A549 (cell line): ENCODE measurements around the gene PARD3B. TPM values are rescaled to one million over a fixed set of nuclear protein-coding genes. Genes with fewer than 3 reads are reported as not detected.

Experiments used
- ATAC-seq, 2 experiments: fragments of 200-7000 bp in 1 of 2; fragments of >200 bp in 1 of 2; cut with Nextera tagmentation in 1 of 2; cut with Tn5 transposase in 1 of 2; 3 replicates each; pipeline versions ENCODE4 v1.8.0 to v1.9.1; 2018 to 2020; ENCODE audit warnings: mild to moderate bottlenecking in 1 of 2, moderate library complexity in 1 of 2
- CTCF ChIA-PET: fragments of 300-600 bp; sonication (Branson Sonifier 250); formaldehyde crosslinking; extraction: SDS; loops from one replicate; lab custom pipeline; 2021; ENCODE audit warnings: antibody characterized with exemption, inconsistent platforms; lab: Yijun Ruan, JAX
- POLR2A ChIA-PET: fragments of 350-600 bp; formaldehyde crosslinking; extraction: SDS; loops from one replicate; lab custom pipeline; 2021; ENCODE audit warnings: antibody characterized with exemption, inconsistent platforms; lab: Yijun Ruan, JAX
- DNase-seq, 2 experiments: peaks; one replicate each; pipeline versions ENCODE4 v3.0.0 to v3.0.0-alpha.2; 2011 to 2016; ENCODE audit warnings: low read depth in 1 of 2, low spot score in 1 of 2
- FAIRE-seq: peaks from 2 replicates; lab custom pipeline; 2011; peaks lifted over from hg19 to GRCh38; lab: Jason Lieb, UNC
- H3K27ac ChIP-seq, 2 experiments: fragments of >200 bp; sonication (Bioruptor Twin); formaldehyde crosslinking; 3 replicates each; pipeline ENCODE4 v1.5.1; 2016 to 2017
- H3K4me1 ChIP-seq: fragments of >200 bp; sonication (Bioruptor Twin); formaldehyde crosslinking; 3 replicates; pipeline ENCODE4 v1.6.1; 2016
- H3K4me2 ChIP-seq: fragments of >200 bp; sonication (Bioruptor Twin); formaldehyde crosslinking; 3 replicates; pipeline ENCODE4 v1.6.1; 2016
- H3K4me3 ChIP-seq: fragments of >200 bp; sonication (Bioruptor Twin); formaldehyde crosslinking; 3 replicates; pipeline ENCODE4 v1.5.1; 2016
- H3K9me3 ChIP-seq: fragments of >200 bp; sonication (Bioruptor Twin); formaldehyde crosslinking; 3 replicates; pipeline ENCODE4 v1.6.1; 2016
- BHLHE40 ChIP-seq: IDR thresholded peaks from 2 replicates; pipeline ENCODE4 v1.6.1; 2012; ENCODE audit warnings: low read depth, low read length, inconsistent platforms
- CEBPB ChIP-seq, 2 experiments: fragments of >200 bp in 1 of 2; sonication (Bioruptor Twin) in 1 of 2; formaldehyde crosslinking in 1 of 2; IDR thresholded peaks; 2 replicates each; pipeline ENCODE4 v1.6.1; 2012 to 2016
- CHD2 ChIP-seq: fragments of 150-350 bp; IDR thresholded peaks from 2 replicates; pipeline ENCODE4 v1.6.1; 2014; ENCODE audit warnings: low read length; ENCODE audit not compliant: partially characterized antibody
- EP300 ChIP-seq, 2 experiments: fragments of >200 bp; sonication (Bioruptor Twin); formaldehyde crosslinking; IDR thresholded peaks; 2 replicates in 1 of 2; 3 replicates in 1 of 2; pipeline ENCODE4 v1.6.1; 2016 to 2017
- FOSB ChIP-seq: fragments of 250-450 bp; sonication (Bioruptor Pico); IDR thresholded peaks from 2 replicates; pipeline ENCODE4 v1.5.0; 2020; ENCODE audit warnings: mild to moderate bottlenecking, moderate library complexity
- FOSL2 ChIP-seq, 2 experiments: fragments of 450-650 bp in 1 of 2; fragments of >200 bp in 1 of 2; sonication (Bioruptor Twin) in 1 of 2; formaldehyde crosslinking; IDR thresholded peaks; 2 replicates each; pipeline versions ENCODE4 v1.5.0 to v1.6.1; 2016 to 2020; ENCODE audit warnings: mild to moderate bottlenecking in 1 of 2, moderate library complexity in 1 of 2
- FOXS1 ChIP-seq: fragments of 250-450 bp; sonication (Bioruptor Pico); IDR thresholded peaks from 2 replicates; pipeline ENCODE4 v1.5.0; 2020; ENCODE audit warnings: mild to moderate bottlenecking, moderate library complexity
- HEYL ChIP-seq: fragments of 250-450 bp; sonication (Bioruptor Pico); IDR thresholded peaks from 2 replicates; pipeline ENCODE4 v1.8.0; 2021; ENCODE audit warnings: mild to moderate bottlenecking, moderate library complexity
- HOXB5 ChIP-seq: fragments of 250-450 bp; sonication (Bioruptor Pico); IDR thresholded peaks from 2 replicates; pipeline ENCODE4 v1.5.0; 2020; ENCODE audit warnings: mild to moderate bottlenecking, moderate library complexity
- KDM1A ChIP-seq: fragments of 200-600 bp; sonication (generic); IDR thresholded peaks from 2 replicates; pipeline ENCODE4 v1.6.1; 2016; ENCODE audit warnings: low read depth, mild to moderate bottlenecking
- MYC ChIP-seq: IDR thresholded peaks from 2 replicates; pipeline ENCODE4 v1.6.1; 2012; ENCODE audit warnings: mild to moderate bottlenecking, inconsistent platforms, low read length, improper control_type of control experiment, borderline replicate concordance
- NFE2L2 ChIP-seq: fragments of 150-350 bp; conservative IDR thresholded peaks from 2 replicates; pipeline ENCODE4 v1.6.1; 2014; ENCODE audit warnings: low read length
- NPAS2 ChIP-seq: fragments of 250-450 bp; sonication (Bioruptor Pico); IDR thresholded peaks from 2 replicates; pipeline ENCODE4 v1.8.0; 2022; ENCODE audit warnings: mild to moderate bottlenecking, moderate library complexity, borderline replicate concordance
- PHF8 ChIP-seq: fragments of 200-600 bp; sonication (generic); IDR thresholded peaks from 2 replicates; pipeline ENCODE4 v1.6.1; 2016; ENCODE audit warnings: low read depth, mild to moderate bottlenecking, antibody characterized with exemption, moderate library complexity, borderline replicate concordance
- POLR2A ChIP-seq: IDR thresholded peaks from 2 replicates; pipeline ENCODE4 v1.6.1; 2012; ENCODE audit warnings: mild to moderate bottlenecking, low read length
- RARB ChIP-seq: fragments of 250-450 bp; sonication (Bioruptor Pico); IDR thresholded peaks from 2 replicates; pipeline ENCODE4 v1.8.0; 2021; ENCODE audit warnings: mild to moderate bottlenecking, moderate library complexity
- RCOR1 ChIP-seq: fragments of 150-350 bp; IDR thresholded peaks from 2 replicates; pipeline ENCODE4 v1.6.1; 2014; ENCODE audit warnings: antibody characterized with exemption, low read length, low read depth
- RFX5 ChIP-seq: fragments of 450-650 bp; IDR thresholded peaks from 2 replicates; pipeline ENCODE4 v1.7.1; 2014; ENCODE audit warnings: antibody characterized with exemption, mild to moderate bottlenecking, moderate library complexity
- SMC3 ChIP-seq: fragments of >200 bp; sonication (Bioruptor Twin); formaldehyde crosslinking; IDR thresholded peaks from 3 replicates; pipeline ENCODE4 v1.6.1; 2018; ENCODE audit warnings: inconsistent platforms
- ZC3H11A ChIP-seq: fragments of 450-650 bp; IDR thresholded peaks from 2 replicates; pipeline ENCODE4 v1.6.1; 2014; ENCODE audit warnings: antibody characterized with exemption, mild to moderate bottlenecking
- ZNF302 ChIP-seq: fragments of 250-450 bp; sonication (Bioruptor Pico); IDR thresholded peaks from 2 replicates; pipeline ENCODE4 v1.9.0; 2021; ENCODE audit warnings: inconsistent platforms, mild to moderate bottlenecking, moderate library complexity
- WGBS: methylation state at CpG from one replicate; pipeline ENCODE4 v1.1.6; 2017; ENCODE audit errors: missing lambda C conversion rate; 5-methylcytosine and 5-hydroxymethylcytosine counted together
- polyA plus RNA-seq, 4 experiments: library from polyadenylated mRNA; depleted of rRNA in 3 of 4; stranded (reverse); fragments of >200 nt; fragmentation: RNase III in 1 of 4; extraction: RNeasy Plus Mini Kit Qiagen cat#74134 plus additional on column Dnase treatment in 1 of 4; gene quantifications; 2 replicates in 3 of 4; 3 replicates in 1 of 4; pipeline ENCODE4 v1.2.3, GENCODE V29; 2011 to 2017
- TF ChIP-seq, protein P1 (sequence below): fragments of 250-450 bp; sonication (Bioruptor Pico); IDR thresholded peaks from 2 replicates; pipeline ENCODE4 v1.5.0; 2020; ENCODE audit warnings: low read depth, mild to moderate bottlenecking, moderate library complexity
- TF ChIP-seq, protein P2 (sequence below): fragments of >200 bp; sonication (Bioruptor Twin); formaldehyde crosslinking; IDR thresholded peaks from 3 replicates; pipeline ENCODE4 v1.5.1; 2016
- TF ChIP-seq, protein P3 (sequence below): IDR thresholded peaks from 2 replicates; pipeline ENCODE4 v1.6.1; 2012

The PARD3B gene
- polyA plus RNA-seq, 2 of the 4 experiments (the other 2 are of a cell fraction) = 1.2 to 2.4 TPM

DNA sequence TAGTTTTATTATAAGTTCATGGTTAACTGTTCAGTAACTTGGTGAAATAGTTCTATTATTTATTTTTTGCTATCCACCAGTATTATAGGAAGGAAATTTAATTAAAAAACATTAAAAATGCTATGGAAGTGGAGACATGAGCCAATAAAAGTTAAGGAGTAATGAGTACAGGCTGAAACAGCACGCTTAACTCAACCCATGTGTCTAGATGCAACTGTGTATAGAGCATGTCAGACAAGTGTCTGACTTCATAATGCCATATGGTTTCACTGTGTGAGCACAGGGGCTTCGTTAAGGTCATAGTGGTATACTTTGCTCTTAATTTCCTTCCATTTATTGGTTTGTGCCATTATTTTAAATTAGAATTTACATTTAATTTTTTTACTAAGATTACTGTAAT is 570.2 kb downstream of the PARD3B start:
- TF ChIP-seq, protein P1, sequence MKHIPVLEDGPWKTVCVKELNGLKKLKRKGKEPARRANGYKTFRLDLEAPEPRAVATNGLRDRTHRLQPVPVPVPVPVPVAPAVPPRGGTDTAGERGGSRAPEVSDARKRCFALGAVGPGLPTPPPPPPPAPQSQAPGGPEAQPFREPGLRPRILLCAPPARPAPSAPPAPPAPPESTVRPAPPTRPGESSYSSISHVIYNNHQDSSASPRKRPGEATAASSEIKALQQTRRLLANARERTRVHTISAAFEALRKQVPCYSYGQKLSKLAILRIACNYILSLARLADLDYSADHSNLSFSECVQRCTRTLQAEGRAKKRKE (CRISPR knock-in tag) = no peak
- no peak for TF ChIP-seq RARB (CRISPR knock-in tag)
- TF ChIP-seq, protein P2, sequence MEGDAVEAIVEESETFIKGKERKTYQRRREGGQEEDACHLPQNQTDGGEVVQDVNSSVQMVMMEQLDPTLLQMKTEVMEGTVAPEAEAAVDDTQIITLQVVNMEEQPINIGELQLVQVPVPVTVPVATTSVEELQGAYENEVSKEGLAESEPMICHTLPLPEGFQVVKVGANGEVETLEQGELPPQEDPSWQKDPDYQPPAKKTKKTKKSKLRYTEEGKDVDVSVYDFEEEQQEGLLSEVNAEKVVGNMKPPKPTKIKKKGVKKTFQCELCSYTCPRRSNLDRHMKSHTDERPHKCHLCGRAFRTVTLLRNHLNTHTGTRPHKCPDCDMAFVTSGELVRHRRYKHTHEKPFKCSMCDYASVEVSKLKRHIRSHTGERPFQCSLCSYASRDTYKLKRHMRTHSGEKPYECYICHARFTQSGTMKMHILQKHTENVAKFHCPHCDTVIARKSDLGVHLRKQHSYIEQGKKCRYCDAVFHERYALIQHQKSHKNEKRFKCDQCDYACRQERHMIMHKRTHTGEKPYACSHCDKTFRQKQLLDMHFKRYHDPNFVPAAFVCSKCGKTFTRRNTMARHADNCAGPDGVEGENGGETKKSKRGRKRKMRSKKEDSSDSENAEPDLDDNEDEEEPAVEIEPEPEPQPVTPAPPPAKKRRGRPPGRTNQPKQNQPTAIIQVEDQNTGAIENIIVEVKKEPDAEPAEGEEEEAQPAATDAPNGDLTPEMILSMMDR = no peak
- TF ChIP-seq NPAS2 (CRISPR knock-in tag) = no peak
- no peak for TF ChIP-seq FOXS1 (CRISPR knock-in tag)
- TF ChIP-seq RCOR1 = no peak
- no peak for TF ChIP-seq CHD2
- TF ChIP-seq HOXB5 = no peak
- no peak for TF ChIP-seq NFE2L2
- no peak for TF ChIP-seq FOSB
- TF ChIP-seq FOSL2 (IDR thresholded peaks at IDR 0.05) = no peak
- no peak for TF ChIP-seq FOSL2 (CRISPR knock-in tag; IDR thresholded peaks at IDR 0.05)
- TF ChIP-seq MYC = no peak
- TF ChIP-seq, protein P3, sequence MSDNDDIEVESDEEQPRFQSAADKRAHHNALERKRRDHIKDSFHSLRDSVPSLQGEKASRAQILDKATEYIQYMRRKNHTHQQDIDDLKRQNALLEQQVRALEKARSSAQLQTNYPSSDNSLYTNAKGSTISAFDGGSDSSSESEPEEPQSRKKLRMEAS = no peak
- 38% methylated on average over 2 of the region's 2 CpGs for WGBS
- H3K4me3 ChIP-seq = no peak overlapping the region
- no peaks in the 10 kb centered on the region for H3K4me1 ChIP-seq
- ChIA-PET POLR2A (no interaction called here), CTCF (no interaction called here)
- no peak overlapping the region for H3K4me2 ChIP-seq
- H3K27ac ChIP-seq = no peak overlapping the region
- DNase-seq (no peak), ATAC-seq (no peak), FAIRE-seq (no peak)
- H3K9me3 ChIP-seq = no peaks in the 10 kb centered on the region

DNA sequence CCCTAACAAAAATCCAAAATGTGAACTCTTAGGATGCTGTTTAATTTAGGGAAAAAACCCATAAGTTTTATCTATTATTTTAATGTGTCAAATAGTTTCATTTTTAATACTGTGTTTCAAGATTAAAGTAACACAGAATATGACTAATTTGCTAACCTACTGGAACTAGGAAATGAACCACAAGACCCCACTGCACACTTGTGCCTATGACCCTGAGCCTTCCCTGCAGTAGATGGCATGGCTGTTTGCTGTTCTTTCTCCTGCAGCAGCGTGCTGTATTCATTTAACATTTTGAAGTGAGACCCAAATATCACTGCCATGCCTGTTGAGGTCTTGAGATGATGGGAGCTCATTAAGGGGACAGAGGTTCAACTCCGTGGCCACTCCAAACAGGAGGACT is 571.9 kb downstream of the PARD3B start:
- FAIRE-seq = no peak
- CTCF ChIA-PET = no interaction called here
- H3K4me1 ChIP-seq = no peaks in the 10 kb centered on the region
- TF ChIP-seq RFX5 (no peak), HOXB5 (no peak), EP300 (IDR thresholded peaks at IDR 0.05) (no peak), NFE2L2 (no peak)
- TF ChIP-seq, protein P3 = no peak
- TF ChIP-seq, all 56 proteins: peak for 0
- Histone ChIP-seq H3K9me3 (no peaks in the 10 kb centered on the region), H3K4me2 (no peak overlapping the region), H3K27ac (no peak overlapping the region), H3K4me3 (no peak overlapping the region)
- 39% methylated on average over 2 of the region's 2 CpGs for WGBS
- no peak for ATAC-seq
- no peak for DNase-seq
- POLR2A ChIA-PET = no interaction called here

DNA sequence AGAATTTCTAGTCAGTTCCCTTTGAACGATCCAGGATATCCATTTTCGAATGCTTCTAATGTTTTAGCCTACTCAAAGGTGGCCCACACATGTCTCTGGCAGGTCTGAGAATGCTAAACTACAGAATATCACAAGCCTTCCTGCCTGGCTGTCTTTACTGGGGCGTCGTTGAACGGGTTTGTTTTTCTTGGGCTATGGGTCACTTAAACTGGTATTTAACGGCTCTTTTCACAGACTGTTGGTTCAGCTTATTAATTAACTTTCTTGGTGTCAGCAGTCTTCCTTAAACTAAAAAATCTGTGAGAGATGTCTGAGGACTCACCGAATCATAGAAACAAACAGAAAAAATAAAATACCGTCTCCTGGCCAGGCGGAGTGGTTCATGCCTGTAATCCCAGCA is 573.9 kb downstream of the PARD3B start:
- no peaks in the 10 kb centered on the region for H3K4me1 ChIP-seq
- ChIA-PET CTCF (interaction anchor here (1.6 kb wide), 1 partner anchor 11 kb away, joined by 5 read pairs; no protein-coding TSS in a partner anchor), POLR2A (no interaction called here)
- 68% methylated on average over 9 of the region's 9 CpGs for WGBS
- H3K4me3 ChIP-seq = no peak overlapping the region
- DNase-seq (no peak), FAIRE-seq (no peak), ATAC-seq (no peak)
- H3K27ac ChIP-seq = no peak overlapping the region
- H3K4me2 ChIP-seq = no peak overlapping the region
- TF ChIP-seq ZC3H11A (no peak), POLR2A (no peak), KDM1A (no peak), BHLHE40 (no peak), FOSB (no peak), RFX5 (no peak), HEYL (CRISPR knock-in tag) (no peak), SMC3 (no peak), FOXS1 (CRISPR knock-in tag) (no peak), CEBPB (IDR thresholded peaks at IDR 0.05) (no peak), ZNF302 (CRISPR knock-in tag) (no peak), NFE2L2 (no peak), PHF8 (no peak)
- no peaks in the 10 kb centered on the region for H3K9me3 ChIP-seq
